GM19240 (cell line): ENCODE results near the gene BMF.

ENCODE experiments used
- DNase-seq: peaks from one replicate; pipeline ENCODE4 v3.0.0; 2011; ENCODE audit warnings: low spot score; ENCODE audit not compliant: insufficient read length

Gene BMF

DNA sequence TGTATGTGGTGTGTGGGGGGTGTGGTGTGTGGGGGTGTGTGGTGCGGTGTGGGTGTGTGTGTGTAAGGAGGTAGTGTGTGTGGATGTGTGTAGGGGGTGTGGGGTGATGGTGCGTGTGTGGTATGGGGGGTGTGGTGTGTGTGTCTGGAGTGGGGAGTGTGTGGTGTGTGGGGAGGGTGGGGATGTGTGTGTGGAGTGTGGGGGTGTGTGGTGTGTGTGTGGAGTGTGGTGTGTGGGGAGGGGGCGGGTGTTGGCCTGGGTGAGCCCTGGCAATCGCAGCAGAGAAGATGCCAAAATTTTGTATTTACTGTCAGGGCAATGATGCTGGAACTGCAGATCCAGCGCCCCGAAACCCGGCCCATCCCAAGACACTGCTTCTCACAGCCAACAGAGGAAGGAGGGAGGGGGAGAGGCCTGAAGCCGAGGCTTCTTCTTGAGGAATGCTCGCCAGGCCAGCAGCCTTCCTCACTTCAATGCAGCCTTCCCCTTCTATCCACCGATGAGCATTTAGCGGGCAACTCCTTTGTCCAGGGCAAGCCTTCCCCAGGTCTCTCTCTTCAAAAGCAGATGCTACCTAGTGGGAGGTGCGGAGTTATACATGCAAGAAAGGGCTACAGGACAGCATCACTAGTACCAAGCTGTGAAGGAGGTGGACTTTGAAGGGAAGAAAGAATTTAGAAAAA lies 57.8 kb downstream of the BMF start:
- DNase-seq: no peak

DNA sequence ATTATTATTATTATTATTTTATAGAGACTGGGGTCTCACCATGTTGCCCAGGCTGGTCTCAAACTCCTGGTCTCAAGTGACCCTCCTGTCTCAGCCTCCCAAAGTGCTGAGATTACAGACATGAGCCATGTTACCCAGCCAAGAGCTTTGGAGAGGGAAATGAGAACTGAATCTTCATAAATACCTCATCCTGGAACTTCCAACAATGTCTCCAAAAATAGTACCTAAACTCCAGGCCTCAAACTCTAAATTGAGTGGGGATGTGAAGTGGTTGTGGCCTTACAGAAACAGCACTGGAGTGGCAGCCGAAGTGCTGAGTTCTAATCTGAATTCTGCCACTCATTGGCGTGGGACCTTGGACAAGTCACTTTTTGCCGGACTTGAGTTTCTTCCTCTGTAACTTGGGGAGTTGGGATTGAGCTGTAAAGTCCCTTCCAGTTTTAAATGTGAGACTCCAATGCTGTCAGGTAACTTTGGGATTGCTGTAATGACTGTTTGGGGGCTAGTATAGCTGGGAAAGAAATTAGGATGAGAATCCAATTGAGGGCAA lies 59.7 kb downstream of the BMF start:
- DNase-seq: no peak

DNA sequence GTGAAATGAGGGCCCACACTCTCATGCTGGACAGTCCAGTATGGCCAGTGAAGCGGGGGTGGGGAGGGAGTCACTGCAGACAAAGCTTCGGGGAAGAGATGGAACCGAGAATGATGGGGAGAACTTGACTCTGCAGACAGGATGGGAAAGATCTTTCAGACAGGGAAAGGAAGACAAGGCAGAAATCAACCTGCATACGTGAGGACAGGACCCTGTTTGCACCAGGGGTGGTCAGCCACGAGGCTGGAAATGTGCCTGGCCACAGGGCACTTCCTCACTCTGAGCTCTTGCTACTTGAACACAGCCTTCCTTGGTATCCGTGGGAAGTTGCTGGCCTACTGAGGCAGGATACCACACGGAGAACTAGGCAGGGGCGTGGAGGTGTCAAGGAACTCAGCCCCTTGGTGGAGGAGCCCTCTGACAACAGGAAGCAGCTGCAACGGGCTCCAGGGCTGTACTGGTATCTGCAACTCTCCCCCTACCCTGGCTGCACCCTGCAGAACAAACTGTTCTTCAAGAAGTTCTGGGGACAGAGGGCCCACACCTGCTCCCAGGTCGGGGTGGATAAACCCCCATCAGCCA lies 60.4 kb downstream of the BMF start:
- DNase-seq: no peak

DNA sequence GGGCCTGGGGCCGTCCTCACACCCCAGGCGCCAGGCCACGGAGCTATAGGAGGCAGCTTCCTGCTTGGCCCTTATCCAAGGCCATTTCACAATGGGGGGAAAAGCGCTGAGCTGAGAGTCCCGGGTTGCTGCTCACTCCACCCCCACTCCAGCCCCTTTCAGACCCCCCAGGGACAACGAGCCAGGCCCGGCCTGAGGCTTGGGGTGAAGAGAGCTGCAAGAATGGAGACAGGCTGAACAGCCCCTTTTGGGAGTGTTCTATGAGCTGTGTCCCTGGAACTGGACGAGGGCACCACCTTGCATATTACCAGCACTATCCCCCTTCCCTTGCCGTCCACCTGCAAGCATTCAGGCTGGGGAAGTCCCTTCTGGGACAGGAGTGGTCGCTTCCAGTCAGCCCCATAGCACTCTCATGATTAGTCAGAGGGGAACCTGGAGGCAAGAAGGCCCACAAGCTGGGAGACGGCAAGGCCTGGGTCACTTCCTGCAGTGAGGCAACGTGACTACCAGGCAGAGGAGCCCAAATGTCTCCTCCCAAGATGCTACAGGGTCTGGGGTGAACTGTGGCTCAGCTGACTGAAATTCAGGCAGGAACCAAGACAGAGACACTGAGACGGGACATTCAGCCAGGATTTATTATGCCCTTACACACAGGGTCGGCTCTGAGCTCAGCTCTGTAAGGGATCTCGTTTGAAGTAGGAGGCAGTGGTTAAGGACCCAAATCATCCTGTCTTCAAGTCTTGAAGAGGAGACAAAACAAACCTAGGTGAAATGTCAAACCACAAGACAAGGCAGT lies 61.1 kb downstream of the BMF start:
- peak; percentile 71 for DNase-seq

DNA sequence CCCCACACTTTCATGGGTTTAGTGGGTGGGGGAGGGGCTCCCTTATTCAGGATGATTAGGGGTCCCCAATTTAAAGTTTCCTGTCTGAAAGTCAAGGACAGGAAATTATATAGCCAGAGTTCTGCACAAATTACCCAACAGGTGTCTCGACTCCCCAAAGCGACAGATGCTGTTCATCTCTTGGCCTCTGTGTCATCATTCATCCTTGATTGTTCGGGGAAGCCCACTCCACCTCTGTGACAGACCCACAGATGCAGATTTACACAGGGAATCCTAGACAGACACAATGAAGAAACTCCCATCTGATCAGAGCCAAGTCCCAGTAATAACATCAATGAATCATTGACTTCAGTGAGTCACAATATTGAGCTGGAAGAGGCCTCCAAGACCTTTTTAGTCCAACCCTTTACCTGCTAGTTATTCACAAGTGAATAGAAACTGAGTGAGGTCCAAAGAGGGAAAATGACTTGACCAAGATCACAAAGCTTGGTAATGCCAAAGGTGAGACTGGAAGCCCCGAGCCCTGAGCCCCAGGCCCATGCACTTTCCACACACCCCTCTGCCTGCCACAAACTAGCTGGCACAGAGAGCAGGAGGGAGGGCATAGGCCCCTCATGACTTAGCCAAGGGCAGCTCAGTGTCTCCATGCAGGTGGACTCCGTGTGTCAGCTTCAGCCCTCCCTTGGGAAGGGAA lies 61.8 kb downstream of the BMF start:
- DNase-seq: no peak

DNA sequence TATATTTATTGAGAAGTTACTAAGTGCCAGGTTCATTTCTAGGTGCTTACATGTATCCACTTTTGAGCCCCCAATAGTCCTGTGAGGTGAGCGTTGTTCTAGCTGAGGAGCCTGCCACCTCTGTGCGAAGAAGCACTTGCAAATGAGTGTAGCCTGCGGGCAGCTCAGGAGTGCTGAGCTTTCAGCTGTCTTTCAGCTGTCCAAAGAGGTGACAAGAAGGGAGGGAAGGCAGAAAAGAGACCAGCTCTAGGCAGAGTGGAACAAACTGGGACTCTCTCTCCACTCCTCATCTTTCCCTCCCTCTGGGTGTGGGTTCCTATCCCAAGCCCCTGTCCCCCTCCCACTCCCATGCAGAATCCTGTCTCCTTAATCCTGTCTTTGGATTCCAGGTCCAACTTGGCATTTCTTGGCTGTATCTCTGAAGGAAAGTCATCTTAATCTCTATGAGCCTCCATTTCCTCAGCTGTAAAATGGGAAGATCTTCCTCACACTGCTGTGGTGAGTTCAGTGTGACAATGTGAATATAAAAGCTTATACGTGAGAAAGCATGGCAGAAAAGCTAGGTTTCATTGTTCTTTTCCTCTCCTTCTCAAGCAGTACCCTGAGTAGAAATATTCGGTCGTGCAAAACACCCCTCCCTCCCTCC lies 63.0 kb downstream of the BMF start:
- DNase-seq: no peak

DNA sequence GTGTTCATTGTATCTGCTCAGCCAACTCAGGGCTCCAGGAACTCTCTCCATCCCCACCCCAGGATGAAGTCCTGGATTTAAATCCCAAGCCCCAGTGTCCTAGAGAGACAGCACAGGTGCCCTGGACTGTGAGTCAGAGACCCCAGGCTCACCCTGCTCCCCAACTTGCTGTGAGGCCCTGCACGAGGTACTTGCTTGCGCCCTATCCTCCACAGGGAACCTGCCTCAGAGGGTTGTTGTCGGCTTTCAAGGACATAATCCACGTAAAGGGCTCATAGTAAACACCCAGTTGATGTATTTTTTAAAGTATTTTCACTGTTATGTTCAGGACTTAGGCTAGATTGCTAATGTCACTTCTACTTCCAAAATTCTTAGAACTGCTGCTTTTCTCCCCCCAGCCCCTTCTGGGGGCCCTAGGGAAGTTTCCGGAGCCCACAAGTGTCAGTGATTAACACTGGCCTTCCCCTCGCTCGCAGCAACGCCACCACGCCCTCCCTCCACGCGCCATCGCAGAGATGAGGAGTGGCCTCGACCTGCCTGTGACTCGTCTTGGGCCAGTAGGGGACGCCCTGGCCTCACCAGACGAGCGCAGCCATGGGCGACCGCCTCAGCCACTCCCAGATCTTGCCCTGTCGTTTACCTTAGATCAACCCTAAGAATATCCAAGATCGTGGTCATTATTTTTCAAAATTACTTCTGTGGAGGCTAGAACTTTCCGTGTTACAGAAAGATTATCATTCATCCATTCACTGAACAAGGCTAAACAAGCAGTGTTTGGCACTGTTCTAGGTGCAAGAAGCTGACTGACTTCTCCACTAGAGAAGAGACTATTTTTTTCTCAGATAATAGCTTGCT lies 63.7 kb downstream of the BMF start:
- peak; percentile 76 for DNase-seq

DNA sequence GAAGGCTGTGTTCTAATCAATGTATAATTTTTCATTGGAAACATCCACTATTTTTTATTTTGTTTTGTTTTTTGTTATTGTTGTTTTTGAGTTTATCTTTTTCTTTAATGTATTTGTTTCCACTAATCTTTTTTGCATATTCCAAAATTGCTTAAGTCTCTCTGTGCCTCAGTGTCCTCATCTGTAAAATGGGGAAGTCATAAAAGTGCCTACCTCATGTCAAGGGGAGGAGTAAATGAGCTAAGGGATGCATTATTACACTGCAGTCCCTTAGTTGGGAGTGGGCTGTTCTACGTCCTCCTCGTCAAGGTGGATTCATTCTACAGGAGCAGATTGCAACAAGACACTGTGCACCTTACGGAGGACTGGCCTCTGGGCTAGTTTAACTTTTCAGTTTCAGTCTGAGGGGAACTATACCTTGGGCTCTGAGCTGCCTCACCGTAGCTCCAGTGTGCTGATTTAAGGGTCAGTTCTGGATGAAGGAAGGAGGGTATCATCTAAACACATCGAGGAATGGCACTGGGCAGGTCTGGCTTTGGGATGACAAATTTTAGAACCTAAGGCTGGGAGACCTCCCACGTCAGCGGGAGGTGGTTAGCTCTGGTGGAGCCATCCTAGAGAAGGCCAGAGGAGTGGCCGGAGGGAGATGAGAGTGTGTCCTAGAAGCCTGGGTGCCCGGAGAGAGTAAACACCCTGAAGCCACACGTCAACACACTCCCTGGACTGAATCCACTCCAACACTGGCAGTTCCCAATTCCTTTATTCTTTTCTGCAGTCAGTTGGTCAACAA lies 64.6 kb downstream of the BMF start:
- DNase-seq: no peak

DNA sequence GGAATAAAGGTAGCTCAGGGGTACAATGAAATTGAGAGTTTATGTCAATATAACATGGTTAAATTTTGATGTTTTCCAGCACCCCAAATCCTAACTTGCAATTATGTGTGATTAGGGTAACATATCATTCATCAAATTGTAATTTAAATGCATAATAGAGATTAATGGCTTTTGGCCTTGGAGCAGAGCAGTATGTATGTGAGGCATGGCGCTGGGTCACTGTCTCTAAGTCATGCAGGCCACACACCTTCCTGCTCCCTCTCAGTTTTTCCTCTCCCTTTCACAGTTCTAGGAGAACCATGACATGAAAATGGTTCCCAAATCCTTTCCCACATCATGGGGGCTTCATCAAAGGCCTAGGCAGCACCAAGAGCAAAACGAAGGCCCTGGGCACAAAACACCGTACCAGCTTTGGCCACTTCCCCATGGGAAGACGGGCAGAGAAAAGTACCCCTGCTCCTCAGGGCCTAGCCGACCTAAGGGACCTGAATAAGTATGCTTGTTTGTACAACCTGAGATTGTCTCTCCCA lies 65.8 kb downstream of the BMF start:
- no peak for DNase-seq

DNA sequence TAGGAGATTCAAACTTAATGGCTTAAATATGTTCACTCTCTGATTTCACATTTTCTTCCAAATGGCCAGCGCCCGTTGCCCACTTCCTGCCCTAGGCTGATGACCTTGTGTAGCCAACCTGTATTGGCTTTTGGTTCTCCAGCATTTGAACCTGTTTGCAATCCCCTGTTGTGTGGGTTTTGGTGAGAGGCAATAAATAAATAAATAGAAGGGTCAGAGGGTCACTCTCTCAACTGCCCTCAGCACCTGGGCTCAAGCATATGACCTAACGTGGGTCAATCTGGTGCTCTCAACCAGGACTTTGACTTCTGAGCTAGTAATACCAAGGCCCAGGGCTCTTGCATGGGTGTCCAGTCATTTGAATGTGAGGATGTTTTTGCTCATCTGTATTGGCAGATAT lies 67.9 kb downstream of the BMF start:
- DNase-seq: no peak

DNA sequence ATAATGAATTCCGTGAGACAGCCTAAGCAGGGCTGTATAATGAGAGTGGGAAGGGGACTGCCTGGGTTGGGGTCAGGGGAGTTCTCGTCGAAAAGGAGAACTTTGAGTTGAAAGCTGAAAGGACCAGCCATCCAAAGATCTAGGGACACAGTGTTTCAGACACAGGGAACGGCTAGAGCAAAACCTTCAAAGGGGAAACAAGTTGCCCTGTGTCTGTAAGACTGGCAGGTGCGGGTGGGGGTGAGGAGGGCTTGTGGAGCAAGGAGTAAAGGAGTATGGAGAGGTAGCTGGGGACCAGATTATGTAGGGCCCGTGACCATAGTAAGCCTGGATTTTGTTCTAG lies 68.4 kb downstream of the BMF start:
- no peak for DNase-seq

DNA sequence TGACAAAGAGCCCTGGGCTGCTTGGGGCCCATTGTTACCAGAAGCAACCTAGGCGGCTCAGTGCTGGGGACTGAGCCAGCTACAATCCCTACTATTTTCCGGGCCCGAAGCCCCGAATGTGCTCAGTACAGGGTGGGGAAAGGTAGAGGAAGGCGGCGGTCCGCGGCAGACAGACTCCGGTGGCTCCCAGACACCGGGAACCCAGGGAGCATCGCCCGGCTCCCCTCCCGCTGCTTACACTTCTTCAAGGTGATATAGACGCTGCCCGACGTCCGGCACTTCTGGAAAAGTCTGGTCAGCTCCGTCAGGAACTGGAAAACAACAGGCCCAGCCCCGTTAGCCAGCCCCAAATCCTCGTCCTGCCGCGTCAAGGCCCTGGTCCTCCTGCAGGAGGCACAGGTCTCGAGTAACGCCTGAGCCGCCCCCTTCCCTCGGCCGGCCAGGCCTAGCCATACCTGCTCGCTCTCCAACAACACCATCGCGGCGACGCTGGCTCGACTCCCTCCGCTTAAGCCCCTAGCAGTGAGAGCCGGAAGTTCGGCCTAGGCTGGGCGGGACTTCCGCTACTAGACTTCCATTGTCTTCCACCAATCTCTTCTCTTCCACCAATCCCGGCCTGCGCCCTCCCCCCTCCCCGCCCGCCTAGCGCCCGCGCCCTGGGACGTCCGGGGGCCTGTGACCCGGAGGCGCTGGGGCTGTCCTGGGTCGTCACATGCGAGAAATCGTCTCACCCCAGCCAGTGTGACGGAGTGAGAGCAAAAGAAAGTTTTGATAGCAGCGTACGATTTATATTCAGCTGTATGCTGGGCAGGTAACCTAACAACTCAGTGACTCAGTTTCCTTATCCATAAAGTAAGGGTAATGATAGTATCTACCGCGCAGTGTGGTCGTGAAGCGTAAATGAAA lies 69.8 kb downstream of the BMF start, which contains the start of gene SRP14:
Gene SRP14, minus strand, starts transcription at position 544 of the 906 bp plus-strand sequence. Its CDS starts 65 bp downstream, at position 479.
- DNase-seq: peak; percentile 65

DNA sequence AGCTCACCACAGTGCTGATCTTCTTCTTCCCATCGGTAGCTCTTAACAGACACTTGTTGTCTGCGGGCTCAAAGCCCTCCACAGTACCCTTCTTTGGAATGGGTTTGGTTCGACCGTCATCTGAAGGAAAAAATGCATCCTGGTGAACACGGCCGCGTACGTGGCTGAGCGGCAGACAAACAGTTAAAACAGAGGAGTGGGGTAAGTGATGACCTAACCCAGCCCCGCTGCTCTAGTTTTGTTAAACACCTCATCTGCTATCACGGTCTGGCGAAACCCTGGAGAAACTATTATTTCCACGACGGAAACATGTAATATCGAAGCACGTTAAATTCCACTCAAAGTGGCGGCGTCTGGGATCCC lies 70.4 kb downstream of the BMF start:
- DNase-seq: no peak
